NCI-H2196 (cell line): ENCODE data around the gene DYNLRB2.

Experiments used
- DNase-seq: peaks from one replicate; lab custom pipeline; 2025; ENCODE audit not compliant: unreplicated experiment; lab: John Stamatoyannopoulos, UW

The DYNLRB2 gene

GRCh38 chr16:80596507-80597207 lies 55.9 kb downstream of the DYNLRB2 start:
- DNase-seq: no peak

GRCh38 chr16:80599466-80599865 lies 58.7 kb downstream of the DYNLRB2 start:
- no peak for DNase-seq
